HFFc6 (cell line): ENCODE results near the gene CHSY3. TPM values are rescaled to one million over a fixed set of nuclear protein-coding genes. Genes with fewer than 3 reads are reported as not detected.
A peak's percentile ranks its signal among the peaks of the same experiment; 100 is the strongest.

Experiments
- DNase-seq: peaks from one replicate; pipeline ENCODE4 v3.0.0-alpha.2; 2018
- H3K27ac Mint-ChIP-seq: 2 replicates; pipeline ENCODE4 v1.8.0; 2020; ENCODE audit warnings: mild to moderate bottlenecking, mixed read lengths
- H3K27me3 Mint-ChIP-seq: 2 replicates; pipeline ENCODE4 v1.8.0; 2021; ENCODE audit warnings: mild to moderate bottlenecking, moderate library complexity, mixed read lengths; ENCODE audit not compliant: insufficient read depth
- H3K36me3 Mint-ChIP-seq: 2 replicates; pipeline ENCODE4 v1.8.0; 2021; ENCODE audit warnings: low read depth, mixed read lengths
- H3K4me1 Mint-ChIP-seq: 2 replicates; pipeline ENCODE4 v1.8.0; 2020; ENCODE audit warnings: low read depth, mixed read lengths
- H3K4me3 Mint-ChIP-seq: 2 replicates; pipeline ENCODE4 v1.8.0; 2020; ENCODE audit warnings: mild to moderate bottlenecking, moderate library complexity, mixed read lengths
- H3K9me3 Mint-ChIP-seq: 2 replicates; pipeline ENCODE4 v1.8.0; 2020; ENCODE audit warnings: mild to moderate bottlenecking, mixed read lengths
- CTCF ChIP-seq: fragments of 200-600 bp; sonication (generic); IDR thresholded peaks from 2 replicates; pipeline ENCODE4 v1.5.0; 2021; ENCODE audit warnings: antibody characterized with exemption, mild to moderate bottlenecking
- total RNA-seq, 6 experiments: library from RNA; stranded (reverse); fragmentation: NEBNext Ultra II Directional; extraction: Animal tissue kit (Norgen Biotek cat#: 25700); gene quantifications; 2 replicates in 1 of 6; 3 replicates in 5 of 6; pipeline ENCODE4 v1.2.3, GENCODE V29; 2021

Gene CHSY3
- total RNA-seq, 6 experiments from 2014 or later: 0.07 to 0.19 (median 0.07) TPM; not detected in 2

- DNase-seq: no peak
- Mint-ChIP-seq H3K4me3 (peak overlapping the region; percentile 71), H3K4me1 (peaks cover 18% of the 10 kb centered on the region), H3K27ac (no peak overlapping the region), H3K27me3 (peaks cover 18% of the 10 kb centered on the region), H3K36me3 (no peaks in the 10 kb centered on the region), H3K9me3 (no peaks in the 10 kb centered on the region)
- no peak for TF ChIP-seq CTCF
These were observed 1.4 kb downstream of the CHSY3 start for GRCh38 chr5:129905473-129906176.

GRCh38 chr5:129906177-129906887 lies 2.1 kb downstream of the CHSY3 start:
- Mint-ChIP-seq H3K9me3 (no peaks in the 10 kb centered on the region), H3K27me3 (peaks cover 18% of the 10 kb centered on the region), H3K4me3 (peak overlapping the region; percentile 71), H3K36me3 (no peaks in the 10 kb centered on the region), H3K27ac (no peak overlapping the region), H3K4me1 (peaks cover 18% of the 10 kb centered on the region)
- DNase-seq: no peak
- no peak for TF ChIP-seq CTCF

- H3K4me3 Mint-ChIP-seq: no peak overlapping the region
- no peak for TF ChIP-seq CTCF
- peaks cover 11% of the 10 kb centered on the region for H3K4me1 Mint-ChIP-seq
- peaks cover 15% of the 10 kb centered on the region for H3K27me3 Mint-ChIP-seq
- no peak for DNase-seq
- no peak overlapping the region for H3K27ac Mint-ChIP-seq
- no peaks in the 10 kb centered on the region for H3K9me3 Mint-ChIP-seq
- no peaks in the 10 kb centered on the region for H3K36me3 Mint-ChIP-seq
These were observed 5.0 kb downstream of the CHSY3 start for GRCh38 chr5:129909225-129909624.

DNA sequence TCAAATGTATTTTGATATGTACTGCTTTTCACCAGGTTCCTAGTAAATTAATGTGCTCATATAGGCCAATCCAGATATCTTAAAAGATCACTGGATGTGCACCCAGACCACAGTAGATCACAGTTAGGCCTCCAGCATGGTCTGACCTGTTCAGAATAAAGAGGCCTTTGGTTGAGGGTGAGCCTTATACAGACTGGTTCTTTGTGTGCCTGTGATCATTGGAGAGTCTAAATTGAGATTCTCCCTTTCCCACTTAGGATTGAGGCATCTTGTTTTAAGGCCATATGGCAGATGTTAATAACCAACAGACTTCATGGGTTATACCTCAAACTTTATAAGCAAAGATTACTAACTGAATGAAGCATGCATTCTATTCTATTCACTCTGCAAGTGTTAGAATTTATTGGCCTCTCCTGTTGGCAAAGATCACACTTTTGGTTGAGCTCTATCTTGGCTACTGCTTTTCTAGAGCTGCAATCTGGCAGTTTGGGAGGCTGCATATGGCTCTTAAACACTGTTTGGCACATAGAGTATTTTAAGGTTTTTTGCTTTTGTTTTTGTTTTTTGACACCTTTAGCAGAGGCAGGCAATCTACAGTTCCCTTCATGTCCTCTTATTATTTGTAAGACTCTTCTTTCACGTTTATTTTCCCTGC lies 8.5 kb downstream of the CHSY3 start:
- no peak for DNase-seq
- H3K4me1 Mint-ChIP-seq: no peaks in the 10 kb centered on the region
- no peak overlapping the region for H3K4me3 Mint-ChIP-seq
- no peak overlapping the region for H3K27ac Mint-ChIP-seq
- TF ChIP-seq CTCF: no peak
- H3K9me3 Mint-ChIP-seq: no peaks in the 10 kb centered on the region
- H3K36me3 Mint-ChIP-seq: no peaks in the 10 kb centered on the region
- peaks cover 6% of the 10 kb centered on the region; the same call in 1 of the 2 replicates for H3K27me3 Mint-ChIP-seq

- H3K36me3 Mint-ChIP-seq: no peaks in the 10 kb centered on the region; the same call in 1 of the 2 replicates
- no peak for TF ChIP-seq CTCF
- H3K4me3 Mint-ChIP-seq: no peak overlapping the region
- no peak for DNase-seq
- no peak overlapping the region for H3K27ac Mint-ChIP-seq
- H3K9me3 Mint-ChIP-seq: peaks cover 4% of the 10 kb centered on the region; the same call in 1 of the 2 replicates
- no peaks in the 10 kb centered on the region for H3K4me1 Mint-ChIP-seq
- H3K27me3 Mint-ChIP-seq: peaks cover 6% of the 10 kb centered on the region; the same call in 1 of the 2 replicates
These were observed 11.2 kb downstream of the CHSY3 start for GRCh38 chr5:129915415-129915814.
